ENCODE measurements around the gene PMF1.
"Not testable (repeated sequence)": the region's sequence is repeated elsewhere in the genome, so short reads cannot be mapped to it uniquely, and the experiment has no call there.

The PMF1 gene

GRCh38 chr1:156198831-156199349 lies 13.9 kb upstream of the PMF1 start:
- DNase-seq, result no peak

GRCh38 chr1:156200044-156200443 lies 12.8 kb upstream of the PMF1 start:
- DNase-seq, result no peak

GRCh38 chr1:156203331-156203730 lies 9.5 kb upstream of the PMF1 start:
- DNase-seq, result no peak

- DNase-seq, result no peak
Measured at GRCh38 chr1:156204686-156205085, 8.1 kb upstream of the PMF1 start.

GRCh38 chr1:156211243-156211642 lies 1.6 kb upstream of the PMF1 start:
- DNase-seq, result no peak

- no peak for DNase-seq
Measured at GRCh38 chr1:156212130-156212529, 677 bp upstream of the PMF1 start.

GRCh38 chr1:156213644-156213966 lies 798 bp downstream of the PMF1 start:
- DNase-seq, result no peak

- DNase-seq, result no peak
Measured at GRCh38 chr1:156214024-156214748, 1.4 kb downstream of the PMF1 start.

GRCh38 chr1:156216361-156217086 lies 3.7 kb downstream of the PMF1 start:
- not testable (repeated sequence) for DNase-seq

- DNase-seq, result no peak
Measured at GRCh38 chr1:156217871-156218270, 5.1 kb downstream of the PMF1 start.

GRCh38 chr1:156220226-156220625 lies 7.4 kb downstream of the PMF1 start:
- no peak for DNase-seq

- no peak for DNase-seq
Measured at GRCh38 chr1:156221986-156222692, 9.3 kb downstream of the PMF1 start.

- DNase-seq, result no peak
Measured at GRCh38 chr1:156225677-156226014, 12.8 kb downstream of the PMF1 start.

- DNase-seq, result no peak
Measured at GRCh38 chr1:156226116-156226538, 13.3 kb downstream of the PMF1 start.

- DNase-seq, result no peak
Measured at GRCh38 chr1:156226782-156227181, 14.0 kb downstream of the PMF1 start.

- no peak for DNase-seq
Measured at GRCh38 chr1:156228501-156228900, 15.7 kb downstream of the PMF1 start.

GRCh38 chr1:156229809-156230472 lies 17.1 kb downstream of the PMF1 start:
- DNase-seq, result no peak

- DNase-seq, result no peak
Measured at GRCh38 chr1:156230473-156230837, 17.6 kb downstream of the PMF1 start.

GRCh38 chr1:156232201-156232894 lies 19.5 kb downstream of the PMF1 start:
- no peak for DNase-seq

- no peak for DNase-seq
Measured at GRCh38 chr1:156233426-156234127, 20.8 kb downstream of the PMF1 start.

GRCh38 chr1:156236164-156236563 lies 23.4 kb downstream of the PMF1 start:
- DNase-seq, result no peak

- no peak for DNase-seq
Measured at GRCh38 chr1:156238248-156238647, 25.4 kb downstream of the PMF1 start.

Data from DMS79 (cell line).